NCI-H2196 (cell line): Measurements from ENCODE around the gene HNRNPL.
"Not testable (repeated sequence)": the region's sequence is repeated elsewhere in the genome, so short reads cannot be mapped to it uniquely, and the experiment has no call there.

Experiments used
- DNase-seq: peaks from one replicate; lab custom pipeline; 2025; ENCODE audit not compliant: unreplicated experiment; lab: John Stamatoyannopoulos, UW

Gene HNRNPL

DNA sequence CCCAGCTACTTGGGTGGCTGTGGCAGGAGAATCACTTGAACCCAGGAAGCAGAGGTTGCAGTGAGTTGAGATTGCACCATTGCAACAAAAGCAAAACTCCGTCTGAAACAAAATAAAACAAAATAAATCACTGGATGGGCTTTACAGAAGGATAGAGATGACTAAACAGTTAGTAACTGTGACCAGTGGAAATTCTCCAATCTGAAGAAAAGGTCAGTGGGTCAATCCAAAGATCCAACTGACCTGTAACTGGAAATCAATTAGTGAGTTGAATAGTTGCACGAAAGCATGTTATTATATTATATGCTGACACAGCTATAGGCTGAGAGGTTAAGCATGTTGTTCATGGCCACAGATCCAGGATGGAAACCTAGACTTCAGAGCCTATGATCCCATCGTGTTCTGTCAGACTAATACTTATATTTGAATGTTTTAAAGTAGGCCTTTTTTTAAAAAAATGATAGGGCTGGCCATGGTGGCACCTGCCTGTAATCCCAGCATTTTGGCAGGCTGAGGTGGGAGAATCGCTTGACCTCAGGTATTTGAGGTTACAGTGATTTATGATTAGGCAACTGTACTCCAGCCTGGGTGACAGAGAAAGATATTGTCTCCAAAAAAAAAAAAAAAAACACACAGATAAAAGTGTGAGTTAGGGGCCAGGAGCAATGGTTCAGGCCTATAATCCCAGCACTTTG is 19.6 kb downstream of the HNRNPL start:
- no peak for DNase-seq

DNA sequence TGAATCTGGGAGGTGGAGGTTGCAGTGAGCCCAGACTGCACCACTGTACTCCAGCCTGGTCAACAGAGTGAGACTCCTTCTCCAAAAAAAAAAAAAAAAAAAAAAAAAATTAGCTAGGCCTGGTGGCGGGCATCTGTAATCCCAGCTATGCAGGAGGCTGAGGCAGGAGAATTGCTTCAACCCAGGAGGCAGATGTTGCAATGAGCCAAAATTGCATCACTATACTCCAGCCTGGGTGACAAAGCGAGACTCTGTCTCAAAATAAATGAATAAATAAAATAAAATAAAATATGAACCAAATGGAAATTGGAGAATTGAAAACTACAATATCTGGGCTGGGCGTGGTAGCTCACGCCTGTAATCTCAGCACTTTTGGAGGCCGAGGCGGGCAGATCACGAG is 20.6 kb downstream of the HNRNPL start:
- DNase-seq: not testable (repeated sequence)

DNA sequence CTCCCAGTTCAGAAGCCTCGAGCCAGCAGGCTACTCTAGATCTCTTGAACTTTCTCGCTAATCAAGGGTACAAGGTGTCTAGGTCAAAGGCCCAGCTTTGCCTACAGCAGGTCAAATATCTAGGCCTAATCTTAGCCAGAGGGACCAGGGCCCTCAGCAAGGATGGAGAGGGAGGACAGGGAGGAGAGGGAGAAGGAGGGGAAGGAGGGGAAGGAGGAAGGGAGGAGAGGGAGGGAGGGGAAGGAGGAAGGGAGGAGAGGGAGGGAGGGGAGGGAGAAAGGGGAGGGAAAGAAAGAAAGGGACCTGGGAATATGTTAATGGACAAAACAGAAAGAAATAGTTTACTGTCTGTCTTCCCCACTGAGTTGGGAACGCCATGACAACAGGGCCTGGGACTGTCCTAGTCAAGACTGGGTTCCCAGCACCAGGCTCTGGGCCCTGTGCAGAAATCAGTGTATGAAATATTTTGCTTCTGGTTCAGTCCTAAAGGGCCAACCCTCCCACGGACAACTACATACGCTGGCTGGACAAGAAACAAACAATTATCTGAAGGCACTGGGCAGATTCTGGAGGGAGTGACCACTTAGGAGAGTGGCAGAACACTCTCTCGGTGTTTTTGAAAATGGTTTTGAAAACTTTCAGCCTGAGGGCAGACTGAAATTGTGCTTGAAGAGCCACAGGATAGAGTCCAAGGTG is 22.8 kb downstream of the HNRNPL start:
- DNase-seq: no peak

DNA sequence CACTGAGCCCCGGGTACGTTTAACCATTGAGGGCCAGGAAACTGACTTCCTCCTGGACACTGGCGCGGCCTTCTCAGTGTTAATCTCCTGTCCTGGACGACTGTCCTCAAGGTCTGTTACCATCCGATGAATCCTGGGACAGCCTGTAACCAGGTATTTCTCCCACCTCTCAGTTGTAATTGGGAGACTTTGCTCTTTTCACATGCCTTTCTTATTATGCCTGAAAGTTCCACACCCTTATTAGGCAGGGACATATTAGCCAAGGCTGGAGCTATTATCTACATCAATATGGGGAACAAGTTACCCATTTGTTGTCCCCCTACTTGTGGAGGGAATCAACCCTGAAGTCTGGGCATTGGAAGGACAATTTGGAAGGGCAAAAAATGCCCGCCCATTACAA is 23.9 kb downstream of the HNRNPL start:
- not testable (repeated sequence) for DNase-seq

DNA sequence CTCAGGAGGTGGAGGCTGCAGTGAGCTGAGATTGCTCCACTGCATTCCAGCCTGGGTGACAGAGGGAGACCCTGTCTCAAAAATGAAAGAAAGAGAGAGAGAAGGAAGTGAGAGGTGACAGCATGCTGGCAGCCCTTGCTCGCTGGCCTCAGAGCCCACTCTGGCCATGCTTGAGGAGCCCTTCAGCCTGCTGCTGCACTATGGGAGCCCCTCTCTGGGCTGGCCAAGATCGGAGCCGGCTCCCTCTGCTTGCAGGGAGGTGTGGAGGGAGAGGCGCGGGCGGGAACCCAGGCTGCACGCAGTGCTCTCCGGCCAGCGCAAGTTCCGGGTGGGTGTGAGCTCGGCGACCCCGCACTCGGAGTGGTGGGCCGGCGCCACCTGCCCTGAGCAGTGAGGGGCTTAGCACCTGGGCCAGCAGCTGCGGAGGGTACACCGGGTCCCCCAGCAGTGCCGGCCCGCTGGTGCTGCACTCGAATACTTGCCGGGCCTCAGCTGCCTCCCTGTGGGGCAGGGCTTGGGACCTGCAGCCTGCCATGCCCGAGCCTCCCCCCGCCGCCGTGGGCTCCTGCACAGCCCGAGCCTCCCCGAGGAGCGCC is 28.5 kb downstream of the HNRNPL start:
- not testable (repeated sequence) for DNase-seq

DNA sequence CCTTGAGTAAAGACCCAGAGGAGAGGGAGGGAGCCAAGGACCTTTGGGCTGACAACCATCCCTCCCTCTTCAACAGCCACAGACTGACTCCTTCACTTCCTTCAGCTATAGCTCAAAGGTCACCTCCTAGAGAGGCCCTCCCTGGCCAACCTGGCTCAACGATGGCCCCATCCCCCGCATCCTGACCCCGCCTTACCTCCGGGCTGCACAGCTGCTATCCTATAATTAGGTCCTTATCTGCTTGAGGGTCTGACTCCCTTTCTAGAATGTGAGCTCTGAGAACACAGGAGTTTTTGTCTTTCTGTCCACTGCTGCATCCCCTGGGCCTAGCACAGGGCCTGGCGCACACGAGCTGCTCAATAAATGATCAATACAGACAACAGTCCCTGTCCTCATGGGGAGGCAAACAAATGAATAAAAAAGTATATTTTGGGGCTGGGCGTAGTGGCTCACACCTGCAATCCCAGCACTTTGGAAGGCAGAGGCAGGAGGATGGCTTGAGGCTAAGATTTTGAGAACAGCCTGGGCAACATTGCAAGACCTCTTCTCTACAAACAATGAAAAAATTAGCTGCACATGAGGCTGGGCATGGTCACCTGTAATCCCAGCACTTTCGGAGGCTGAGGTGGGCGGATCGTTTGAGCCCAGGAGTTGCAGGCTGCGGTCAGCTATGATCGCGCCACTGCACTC is 30.4 kb downstream of the HNRNPL start:
- no peak for DNase-seq

DNA sequence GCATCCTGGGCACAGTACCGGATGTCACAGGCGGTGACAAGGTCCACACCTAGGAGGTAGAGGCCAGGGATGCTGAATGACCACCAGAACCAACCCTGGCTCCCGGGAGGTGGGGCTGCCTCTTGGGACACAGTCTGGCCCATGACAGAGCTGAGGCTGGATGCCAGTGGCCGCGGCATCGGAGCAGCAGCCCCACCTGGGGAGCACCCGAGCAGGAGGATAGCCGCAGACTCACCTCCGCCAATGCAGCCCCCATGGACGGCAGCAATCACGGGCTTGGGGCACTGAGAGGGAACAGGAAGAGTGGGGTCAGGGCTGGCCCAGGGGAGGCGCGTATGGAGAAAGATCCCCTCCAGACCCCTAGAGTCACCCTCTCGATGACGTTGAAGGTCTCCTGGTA is 32.7 kb downstream of the HNRNPL start:
- no peak for DNase-seq

DNA sequence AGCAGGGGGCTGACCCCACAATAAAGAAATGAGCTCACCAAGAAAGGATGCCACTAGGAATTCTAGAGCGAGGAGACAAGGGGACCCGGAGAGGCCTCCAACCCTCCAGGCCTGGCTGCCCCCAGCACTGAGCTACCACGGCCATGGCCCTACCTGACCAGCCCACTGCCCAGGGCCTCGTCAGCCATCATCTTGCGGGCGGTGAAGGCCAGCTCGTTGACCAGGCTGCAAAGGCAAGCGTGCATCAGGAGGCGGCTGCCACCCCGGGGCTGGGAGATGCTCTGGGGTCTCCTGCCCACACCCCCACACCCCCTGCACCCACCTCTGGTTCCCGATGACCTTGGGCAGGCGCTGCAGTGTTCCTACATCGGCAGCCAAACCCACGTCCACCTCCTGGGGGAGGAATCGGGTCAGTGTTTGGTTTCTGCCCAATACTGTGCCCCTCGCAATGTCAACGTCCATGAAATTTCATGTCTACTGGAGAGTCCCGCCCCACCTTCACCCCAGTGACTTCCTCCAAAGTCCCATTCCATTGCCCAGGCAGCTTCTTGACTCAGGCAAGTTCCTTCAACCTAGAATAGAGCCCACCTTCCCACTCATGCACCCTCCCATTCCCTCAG is 33.5 kb downstream of the HNRNPL start:
- no peak for DNase-seq

DNA sequence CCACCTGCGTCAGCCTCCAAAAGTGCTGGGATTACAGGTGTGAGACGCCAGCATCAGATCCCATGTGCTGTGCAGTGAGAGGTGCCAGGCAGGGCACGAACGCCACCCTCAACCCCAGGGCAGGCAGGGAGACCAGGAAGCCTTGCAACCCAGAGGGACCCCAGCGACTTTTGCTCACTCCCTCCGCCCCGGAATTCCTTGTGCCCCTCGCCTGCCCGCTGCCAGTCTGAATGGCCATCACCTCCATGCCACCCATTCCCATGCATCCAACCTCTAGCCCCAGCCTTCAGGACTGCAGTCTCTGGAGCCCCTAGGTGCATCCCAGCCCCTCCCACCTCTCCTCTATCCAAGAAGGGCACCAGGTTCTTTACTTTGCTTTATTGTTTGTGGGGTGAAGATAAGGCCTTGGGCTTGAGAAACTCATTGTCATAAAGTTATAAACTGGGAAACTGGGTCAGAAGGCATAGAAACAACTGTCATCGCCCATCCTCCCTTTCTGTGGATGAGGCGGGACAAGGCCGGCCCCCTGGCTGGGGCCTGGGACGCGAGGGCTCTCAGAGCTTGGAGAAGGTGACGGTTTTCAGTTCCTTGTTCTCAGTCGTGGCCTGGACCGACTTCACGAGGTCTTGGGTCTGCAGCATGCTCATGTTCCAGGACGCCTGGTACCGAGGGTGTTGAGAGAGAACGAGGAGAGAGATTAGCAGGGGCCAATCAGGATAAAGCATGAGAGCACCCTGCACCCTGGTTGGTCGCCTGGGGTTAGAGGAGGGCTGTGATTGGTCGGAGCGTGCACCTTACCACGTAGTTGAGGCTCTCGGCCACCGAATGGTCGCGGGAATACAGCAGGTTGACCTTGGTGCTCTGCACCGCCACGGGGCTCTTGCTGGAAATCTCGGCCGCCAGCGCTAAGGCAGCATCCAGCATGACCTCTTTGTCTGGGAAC is 34.5 kb downstream of the HNRNPL start:
- no peak for DNase-seq

DNA sequence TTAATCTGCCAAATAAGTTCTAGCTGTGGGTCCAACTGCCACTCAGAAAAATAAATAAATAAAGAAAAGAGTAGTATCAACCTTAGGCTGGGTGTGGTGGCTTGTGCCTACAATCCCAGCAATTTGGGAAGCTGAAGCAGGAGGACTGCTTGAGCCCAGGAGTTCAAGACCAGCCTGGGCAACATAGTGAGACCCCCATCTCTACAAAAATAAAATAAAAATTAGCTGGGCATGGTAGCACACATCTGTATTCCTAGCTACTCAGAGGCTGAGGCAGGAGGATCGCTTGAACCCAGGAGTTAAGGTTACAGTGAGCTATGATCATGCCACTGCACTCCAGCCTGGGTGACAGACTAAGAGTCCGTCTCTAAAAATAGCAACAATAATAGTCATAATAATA is 35.9 kb downstream of the HNRNPL start:
- not testable (repeated sequence) for DNase-seq

DNA sequence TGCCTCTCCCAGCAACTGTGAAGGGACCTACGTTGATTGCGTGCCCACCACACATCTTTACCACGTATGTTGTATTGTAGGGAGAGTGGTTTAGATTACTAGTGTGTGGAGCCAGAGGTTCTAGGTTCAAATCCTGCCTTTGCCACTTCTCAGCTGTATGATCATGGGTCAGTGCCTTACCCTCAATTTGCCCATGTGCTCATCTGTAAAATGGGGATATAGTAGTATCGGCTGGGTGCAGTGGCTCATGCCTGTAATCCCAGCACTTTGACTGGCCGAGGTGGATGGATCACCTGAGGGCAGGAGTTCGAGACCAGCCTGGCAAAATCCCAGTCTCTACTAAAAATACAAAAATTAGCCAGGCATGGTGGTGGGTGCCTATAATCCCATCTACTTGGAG is 36.5 kb downstream of the HNRNPL start:
- no peak for DNase-seq

DNA sequence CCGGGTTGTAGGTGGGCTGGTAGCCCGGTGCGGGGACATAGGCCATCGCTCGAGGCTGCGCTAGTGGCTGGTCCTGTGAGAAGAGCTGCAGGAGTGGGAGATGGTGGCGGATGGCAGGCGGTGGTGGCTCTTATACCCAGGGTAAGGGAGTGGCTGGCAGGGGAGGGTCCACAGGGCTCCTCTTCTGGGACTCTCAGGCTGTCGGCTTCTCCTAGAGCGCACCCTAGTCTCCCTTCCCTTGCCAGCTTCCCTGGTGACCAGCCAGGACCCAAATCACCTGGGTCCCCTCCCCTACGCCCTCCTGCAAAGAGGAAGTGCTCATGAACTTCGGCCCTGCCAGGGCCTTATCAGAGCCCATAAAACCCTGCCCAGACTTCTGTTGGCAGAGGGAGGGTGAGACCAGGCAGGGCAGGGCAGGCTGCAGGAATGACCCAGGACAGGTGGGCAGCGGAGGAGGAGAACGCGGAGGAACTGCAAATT is 36.9 kb downstream of the HNRNPL start, which contains the start of gene LGALS4:
Gene LGALS4 (minus strand): TSS at position 105 of the 480 bp plus-strand sequence. CDS start 59 bp downstream, at position 46.
- DNase-seq: no peak

DNA sequence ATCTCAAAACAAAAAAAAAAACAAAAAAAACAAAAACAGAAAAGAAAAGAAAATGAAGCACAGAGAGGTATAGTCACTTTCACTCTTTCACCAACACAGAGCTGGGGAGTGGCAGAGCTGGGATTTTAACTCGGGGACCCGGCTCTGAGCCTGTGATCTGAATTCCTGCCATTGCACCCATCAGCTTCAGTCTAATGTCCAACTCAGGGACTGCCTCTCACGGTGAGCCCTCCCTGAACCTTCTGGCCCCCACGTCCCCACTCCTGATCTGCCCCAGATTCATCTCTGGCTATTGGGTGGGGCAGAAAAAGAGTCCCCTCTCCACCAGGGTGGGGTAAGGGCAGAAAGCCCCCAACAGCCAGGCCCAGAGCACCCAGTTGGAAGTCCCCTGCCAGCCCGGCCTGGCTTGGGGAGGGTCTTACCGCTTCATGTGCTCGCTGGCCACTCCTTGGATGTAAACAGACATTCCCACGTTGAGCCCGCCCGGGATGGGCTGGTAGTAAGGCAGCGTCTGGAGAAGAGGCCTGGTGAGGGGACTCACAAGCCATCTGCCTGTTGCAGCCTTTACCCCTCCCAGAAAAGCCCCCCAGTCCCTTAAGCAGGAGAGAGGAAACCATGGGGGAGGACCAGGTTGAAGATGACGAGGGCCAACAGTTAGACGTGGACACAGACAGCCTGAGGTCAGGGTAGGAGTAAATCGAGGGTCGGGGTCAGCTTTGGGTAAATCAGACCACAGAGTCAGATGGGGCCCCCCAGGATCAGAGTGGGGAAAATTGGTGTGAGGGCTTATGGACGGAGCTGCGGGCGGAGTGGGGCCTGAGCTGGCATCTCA is 37.6 kb downstream of the HNRNPL start:
- DNase-seq: no peak

DNA sequence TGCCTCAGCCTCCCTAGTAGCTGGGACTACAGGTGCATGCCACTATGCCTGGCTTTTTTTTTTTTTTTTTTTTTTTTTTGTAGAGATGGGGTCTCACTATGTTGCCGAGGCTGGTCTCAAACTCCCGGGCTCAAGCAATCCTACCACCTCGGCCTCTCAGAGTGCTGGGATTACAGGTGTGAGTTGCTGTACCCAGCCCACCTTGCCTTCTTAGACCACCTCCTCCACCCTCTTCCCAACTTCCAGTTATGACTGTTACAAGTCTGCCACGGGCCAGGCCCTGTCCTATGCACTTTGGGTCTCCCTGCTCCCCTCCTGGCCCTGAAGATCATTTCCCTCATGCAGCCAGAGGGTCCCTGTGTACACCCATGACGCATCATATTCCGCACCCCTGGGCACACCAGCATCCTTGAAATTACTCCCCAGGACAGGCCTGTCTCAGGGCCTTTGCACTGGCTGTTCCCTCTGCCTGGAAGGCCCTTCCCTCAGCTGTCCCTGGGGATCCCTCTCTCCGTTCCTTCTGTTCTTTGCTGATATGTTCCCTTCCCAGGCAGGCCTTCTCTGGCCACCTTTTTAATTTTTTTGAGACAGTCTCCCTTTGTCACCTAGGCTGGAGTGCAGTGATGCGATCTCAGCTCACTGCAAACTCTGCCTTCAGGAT is 40.1 kb downstream of the HNRNPL start:
- DNase-seq: no peak

DNA sequence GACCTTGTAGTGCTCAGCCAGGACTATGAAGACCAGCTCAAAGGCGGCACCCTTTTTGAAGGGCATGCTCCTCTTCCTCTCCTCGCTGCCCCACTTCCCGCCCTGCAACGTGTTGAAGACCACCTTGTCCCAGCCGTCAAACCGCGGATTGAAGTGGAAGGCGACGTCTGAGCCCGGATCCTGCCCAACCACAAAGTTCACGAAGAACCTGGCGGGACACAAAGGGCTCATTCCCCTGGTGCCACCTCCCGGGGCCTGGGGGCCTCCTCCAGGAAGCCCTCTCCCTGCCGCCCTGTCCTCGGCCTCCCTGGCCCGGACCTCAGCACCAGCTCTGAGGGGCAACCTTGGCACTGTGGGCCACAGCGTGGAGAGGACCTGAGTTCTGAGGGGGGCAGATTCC is 41.0 kb downstream of the HNRNPL start:
- DNase-seq: no peak

DNA sequence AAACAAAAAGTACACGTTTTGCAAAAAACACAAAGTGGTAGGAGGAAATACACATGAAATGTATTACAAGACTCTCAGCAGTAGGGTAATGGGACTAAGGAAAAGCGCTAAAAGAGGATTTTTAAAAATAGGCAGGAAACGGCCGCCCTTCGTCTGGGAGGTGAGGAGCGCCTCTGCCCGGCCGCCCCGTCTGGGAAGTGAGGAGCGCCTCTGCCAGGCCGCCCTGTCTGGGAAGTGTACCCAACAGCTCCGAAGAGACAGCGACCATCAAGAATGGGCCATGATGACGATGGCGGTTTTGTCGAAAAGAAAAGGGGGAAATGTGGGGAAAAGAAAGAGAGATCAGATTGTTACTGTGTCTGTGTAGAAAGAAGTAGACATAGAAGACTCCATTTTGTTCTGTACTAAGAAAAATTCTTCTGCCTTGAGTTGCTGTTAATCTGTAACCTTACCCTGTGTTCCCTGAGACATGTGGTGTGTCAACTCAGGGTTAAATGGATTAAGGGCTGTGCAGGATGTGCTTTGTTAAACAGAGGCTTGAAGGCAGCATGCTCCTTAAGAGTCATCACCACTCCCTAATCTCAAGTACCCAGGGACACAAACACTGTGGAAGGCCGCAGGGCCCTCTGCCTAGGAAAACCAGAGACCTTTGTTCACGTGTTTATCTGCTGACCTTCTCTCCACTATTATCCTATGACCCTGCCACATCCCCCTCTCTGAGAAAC is 42.2 kb downstream of the HNRNPL start:
- not testable (repeated sequence) for DNase-seq

DNA sequence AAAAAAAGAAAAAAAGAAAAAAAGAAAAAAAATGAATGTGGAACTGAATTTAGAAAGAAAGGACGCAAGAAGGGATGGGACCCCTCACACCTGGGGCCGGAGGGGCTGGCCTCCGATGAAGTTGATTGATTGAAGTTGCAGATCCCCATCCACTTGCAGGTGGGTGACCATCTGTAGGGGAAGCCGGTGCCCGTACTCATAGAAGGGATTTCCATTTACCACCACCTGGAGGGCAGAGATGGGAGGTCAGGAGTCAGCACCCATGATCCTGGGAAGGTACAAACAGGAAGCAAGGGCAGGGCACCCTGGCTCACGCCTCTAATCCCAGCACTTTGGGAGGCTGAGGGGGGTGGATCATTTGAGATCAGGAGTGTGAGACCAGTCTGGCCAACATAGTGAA is 43.4 kb downstream of the HNRNPL start:
- DNase-seq: no peak

DNA sequence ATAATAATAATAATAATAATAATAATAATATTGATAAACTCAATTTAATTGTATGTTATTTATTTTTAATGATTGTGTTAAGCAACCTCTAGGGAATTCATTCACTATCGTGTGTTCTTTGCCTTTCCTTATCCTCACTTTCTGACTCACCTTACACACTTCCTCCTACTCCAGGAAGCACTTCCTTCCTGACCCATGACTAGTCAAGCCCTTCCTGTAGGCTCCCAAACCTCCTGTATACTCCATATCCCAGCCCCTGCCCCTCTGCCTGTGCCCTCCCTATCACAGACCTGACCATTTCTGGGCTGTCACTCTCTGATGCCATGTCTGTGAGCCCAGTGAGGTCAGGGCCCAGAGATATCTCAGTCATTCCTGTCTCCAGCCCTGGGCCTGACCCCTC is 44.6 kb downstream of the HNRNPL start:
- no peak for DNase-seq
